ENCODE results near the gene TSPAN4. TPM values are rescaled to one million over a fixed set of nuclear protein-coding genes. Genes with fewer than 3 reads are reported as not detected.

TSPAN4 gene
- polyA plus RNA-seq, 3 donors, result 52.6 to 75.5 (median 63.1) TPM

- peaks cover 2 to 6% of the 10 kb centered on the region in 2 donors for H3K36me3 Mint-ChIP-seq
- DNase-seq, result no peak
- H3K4me3 ChIP-seq (replicated peaks in 1 of 3; ENCODE audit: low read depth in 2 of 3, low read length in 3 of 3), result no peak overlapping the region
- H3K9ac ChIP-seq (ENCODE audit: insufficient read depth, low read length, poor library complexity, severe bottlenecking), result no peak overlapping the region
- H3K4me3 Mint-ChIP-seq, result peak overlapping the region in 1 of 2 donors; percentile 43
- H4K20me1 ChIP-seq (ENCODE audit: insufficient read depth, low read length), result peaks cover 69% of the 10 kb centered on the region
- 83% methylated on average over 11 of the region's 11 CpGs for WGBS (ENCODE audit: insufficient coverage)
- no peak overlapping the region for H3K4me2 ChIP-seq (replicated peaks; ENCODE audit: extremely low read depth, low read length, poor library complexity, severe bottlenecking)
- intact Hi-C loops (cut with micrococcal nuclease), result loop anchor here (5.0 kb wide), 2 partner anchors 71 to 81 kb away; partner anchors contain the start of gene AP2A2 (in 1 of the 2)
- peaks cover 33% of the 10 kb centered on the region for H3K4me1 Mint-ChIP-seq
- no peak overlapping the region for H3K27ac ChIP-seq (ENCODE audit: low read depth in 1 of 2, low read length in 2 of 2)
- no peaks in the 10 kb centered on the region for H3K9me3 ChIP-seq (replicated peaks in 1 of 2; ENCODE audit: control insufficient read depth in 1 of 2, insufficient read depth in 1 of 2, low read length in 2 of 2)
- H3K27me3 Mint-ChIP-seq (ENCODE audit: low read depth in 3 of 3), result peaks cover 10 to 45% (median 31%) of the 10 kb centered on the region in 3 donors
- peaks cover 6 to 24% of the 10 kb centered on the region in 2 donors for H3K27me3 ChIP-seq (ENCODE audit: control insufficient read depth in 2 of 2, insufficient read depth in 2 of 2, low read length in 2 of 2)
- H3K4me1 ChIP-seq (ENCODE audit: control insufficient read depth in 1 of 2, insufficient read depth in 2 of 2, low read length in 2 of 2), result peaks cover 41 to 64% of the 10 kb centered on the region in 2 donors
- H3K36me3 ChIP-seq (replicated peaks in 1 of 2; ENCODE audit: control insufficient read depth in 1 of 2, insufficient read depth in 2 of 2, low read length in 2 of 2), result no peaks in the 10 kb centered on the region
- no peak for TF ChIP-seq CTCF (IDR thresholded peaks at IDR 0.05)
- H3K9me3 Mint-ChIP-seq, result peaks cover 0 to 3% (median 0%) of the 10 kb centered on the region in 7 donors
- H3K79me2 ChIP-seq (ENCODE audit: insufficient read depth, low read length), result peaks cover 7% of the 10 kb centered on the region
- peak overlapping the region in 5 of 7 donors; percentile 6 to 54 (median 30) for H3K27ac Mint-ChIP-seq
- no peak overlapping the region for H2AFZ ChIP-seq (ENCODE audit: insufficient read depth, low read depth, low read length, poor library complexity, severe bottlenecking)
Observed at GRCh38 chr11:846496-847098, 3.9 kb downstream of the TSPAN4 start.

- Mint-ChIP-seq H3K27ac (no peak overlapping the region), H3K27me3 (ENCODE audit: low read depth in 3 of 3) (peaks cover 10 to 48% (median 31%) of the 10 kb centered on the region in 3 donors), H3K9me3 (peaks cover 0 to 3% (median 0%) of the 10 kb centered on the region in 7 donors), H3K4me1 (peaks cover 32% of the 10 kb centered on the region), H3K36me3 (peaks cover 2 to 6% of the 10 kb centered on the region in 2 donors), H3K4me3 (no peak overlapping the region)
- Histone ChIP-seq H3K79me2 (ENCODE audit: insufficient read depth, low read length) (no peaks in the 10 kb centered on the region), H3K9me3 (replicated peaks in 1 of 2; ENCODE audit: control insufficient read depth in 1 of 2, insufficient read depth in 1 of 2, low read length in 2 of 2) (no peaks in the 10 kb centered on the region), H3K4me1 (ENCODE audit: control insufficient read depth in 1 of 2, insufficient read depth in 2 of 2, low read length in 2 of 2) (peaks cover 37 to 57% of the 10 kb centered on the region in 2 donors), H3K4me3 (replicated peaks in 1 of 3; ENCODE audit: low read depth in 2 of 3, low read length in 3 of 3) (no peak overlapping the region), H3K27ac (ENCODE audit: low read depth in 1 of 2, low read length in 2 of 2) (no peak overlapping the region), H3K4me2 (replicated peaks; ENCODE audit: extremely low read depth, low read length, poor library complexity, severe bottlenecking) (no peak overlapping the region), H3K27me3 (ENCODE audit: control insufficient read depth in 2 of 2, insufficient read depth in 2 of 2, low read length in 2 of 2) (peaks cover 6 to 24% of the 10 kb centered on the region in 2 donors), H3K9ac (ENCODE audit: insufficient read depth, low read length, poor library complexity, severe bottlenecking) (no peak overlapping the region), H4K20me1 (ENCODE audit: insufficient read depth, low read length) (peaks cover 73% of the 10 kb centered on the region), H2AFZ (ENCODE audit: insufficient read depth, low read depth, low read length, poor library complexity, severe bottlenecking) (no peak overlapping the region), H3K36me3 (replicated peaks in 1 of 2; ENCODE audit: control insufficient read depth in 1 of 2, insufficient read depth in 2 of 2, low read length in 2 of 2) (no peaks in the 10 kb centered on the region)
- WGBS (ENCODE audit: insufficient coverage), result 72% methylated on average over 17 of the region's 18 CpGs
- intact Hi-C loops (cut with micrococcal nuclease), result loop anchor here (2.0 to 5.0 kb wide), 4 partner anchors 69 to 203 kb away; partner anchors contain the start of gene AP2A2 (in 1 of the 2)
- DNase-seq, result no peak
- TF ChIP-seq CTCF (IDR thresholded peaks at IDR 0.05), result no peak
Observed at GRCh38 chr11:847876-848275, 5.2 kb downstream of the TSPAN4 start.

Measured in CD14-positive monocyte (primary cell).